ENCODE measurements around the gene BRINP3. TPM values are rescaled to one million over a fixed set of nuclear protein-coding genes. Genes with fewer than 3 reads are reported as not detected.
A peak's percentile ranks its signal among the peaks of the same experiment; 100 is the strongest.

BRINP3 gene
- total and polyA plus RNA-seq, 2 of the 13 experiments (the other 11 are each of a cell fraction or from before 2014, with no cell fraction given), result not detected

DNA sequence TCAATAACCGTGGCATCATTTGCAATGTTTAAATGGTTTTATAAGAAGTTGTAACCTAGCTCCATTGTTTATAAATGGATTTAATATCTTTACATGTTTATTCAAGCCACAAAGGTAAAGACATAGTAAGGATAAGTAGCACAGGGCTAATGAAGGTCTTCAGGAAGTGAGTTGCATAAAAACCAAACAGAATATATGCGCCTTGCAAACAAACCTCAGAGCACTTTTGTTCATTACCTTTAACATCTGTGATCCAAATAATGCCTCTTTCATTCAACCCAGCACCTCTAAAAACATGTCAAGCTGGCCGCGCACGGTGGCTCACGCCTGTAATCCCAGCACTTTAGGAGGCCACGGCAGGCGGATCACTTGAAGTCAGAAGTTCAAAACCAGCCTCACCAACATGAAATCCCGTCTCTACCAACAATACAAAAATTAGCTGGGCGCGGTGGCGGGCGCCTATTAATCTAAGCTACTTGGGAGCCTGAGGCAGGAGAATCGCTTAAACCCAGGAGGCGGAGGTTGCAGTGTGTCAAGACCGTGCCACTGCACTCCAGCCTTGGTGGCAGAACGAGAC, 25.3 kb downstream of the BRINP3 start (continued):
- TF ChIP-seq, protein P1, sequence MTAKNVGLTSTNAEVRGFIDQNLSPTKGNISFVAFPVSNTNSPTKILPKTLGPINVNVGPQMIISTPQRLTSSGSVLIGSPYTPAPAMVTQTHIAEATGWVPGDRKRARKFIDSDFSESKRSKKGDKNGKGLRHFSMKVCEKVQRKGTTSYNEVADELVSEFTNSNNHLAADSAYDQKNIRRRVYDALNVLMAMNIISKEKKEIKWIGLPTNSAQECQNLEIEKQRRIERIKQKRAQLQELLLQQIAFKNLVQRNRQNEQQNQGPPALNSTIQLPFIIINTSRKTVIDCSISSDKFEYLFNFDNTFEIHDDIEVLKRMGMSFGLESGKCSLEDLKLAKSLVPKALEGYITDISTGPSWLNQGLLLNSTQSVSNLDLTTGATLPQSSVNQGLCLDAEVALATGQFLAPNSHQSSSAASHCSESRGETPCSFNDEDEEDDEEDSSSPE (CRISPR knock-in tag; IDR thresholded peaks at IDR 0.05), result no peak
- TF ChIP-seq ONECUT2 (CRISPR knock-in tag; IDR thresholded peaks at IDR 0.05), result no peak
- TF ChIP-seq, protein P2, sequence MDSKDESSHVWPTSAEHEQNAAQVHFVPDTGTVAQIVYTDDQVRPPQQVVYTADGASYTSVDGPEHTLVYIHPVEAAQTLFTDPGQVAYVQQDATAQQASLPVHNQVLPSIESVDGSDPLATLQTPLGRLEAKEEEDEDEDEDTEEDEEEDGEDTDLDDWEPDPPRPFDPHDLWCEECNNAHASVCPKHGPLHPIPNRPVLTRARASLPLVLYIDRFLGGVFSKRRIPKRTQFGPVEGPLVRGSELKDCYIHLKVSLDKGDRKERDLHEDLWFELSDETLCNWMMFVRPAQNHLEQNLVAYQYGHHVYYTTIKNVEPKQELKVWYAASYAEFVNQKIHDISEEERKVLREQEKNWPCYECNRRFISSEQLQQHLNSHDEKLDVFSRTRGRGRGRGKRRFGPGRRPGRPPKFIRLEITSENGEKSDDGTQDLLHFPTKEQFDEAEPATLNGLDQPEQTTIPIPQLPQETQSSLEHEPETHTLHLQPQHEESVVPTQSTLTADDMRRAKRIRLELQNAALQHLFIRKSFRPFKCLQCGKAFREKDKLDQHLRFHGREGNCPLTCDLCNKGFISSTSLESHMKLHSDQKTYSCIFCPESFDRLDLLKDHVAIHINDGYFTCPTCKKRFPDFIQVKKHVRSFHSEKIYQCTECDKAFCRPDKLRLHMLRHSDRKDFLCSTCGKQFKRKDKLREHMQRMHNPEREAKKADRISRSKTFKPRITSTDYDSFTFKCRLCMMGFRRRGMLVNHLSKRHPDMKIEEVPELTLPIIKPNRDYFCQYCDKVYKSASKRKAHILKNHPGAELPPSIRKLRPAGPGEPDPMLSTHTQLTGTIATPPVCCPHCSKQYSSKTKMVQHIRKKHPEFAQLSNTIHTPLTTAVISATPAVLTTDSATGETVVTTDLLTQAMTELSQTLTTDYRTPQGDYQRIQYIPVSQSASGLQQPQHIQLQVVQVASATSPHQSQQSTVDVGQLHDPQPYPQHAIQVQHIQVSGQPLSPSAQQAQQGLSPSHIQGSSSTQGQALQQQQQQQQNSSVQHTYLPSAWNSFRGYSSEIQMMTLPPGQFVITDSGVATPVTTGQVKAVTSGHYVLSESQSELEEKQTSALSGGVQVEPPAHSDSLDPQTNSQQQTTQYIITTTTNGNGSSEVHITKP (CRISPR knock-in tag; IDR thresholded peaks at IDR 0.05; ENCODE audit: low read depth), result no peak
- TF ChIP-seq, protein P3, sequence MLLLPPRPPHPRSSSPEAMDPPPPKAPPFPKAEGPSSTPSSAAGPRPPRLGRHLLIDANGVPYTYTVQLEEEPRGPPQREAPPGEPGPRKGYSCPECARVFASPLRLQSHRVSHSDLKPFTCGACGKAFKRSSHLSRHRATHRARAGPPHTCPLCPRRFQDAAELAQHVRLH (CRISPR knock-in tag; IDR thresholded peaks at IDR 0.05; ENCODE audit: borderline replicate concordance, low read depth), result no peak
- no peak for TF ChIP-seq SP140L (CRISPR knock-in tag; IDR thresholded peaks at IDR 0.05; ENCODE audit: borderline replicate concordance)
- TF ChIP-seq FOSL2 (CRISPR knock-in tag; IDR thresholded peaks at IDR 0.05), result no peak
- no peak for TF ChIP-seq GATA4 (IDR thresholded peaks at IDR 0.05; ENCODE audit: borderline replicate concordance, low read depth)
- TF ChIP-seq ZNF20 (CRISPR knock-in tag; IDR thresholded peaks at IDR 0.05), result no peak
- TF ChIP-seq MZF1 (CRISPR knock-in tag; IDR thresholded peaks at IDR 0.05; ENCODE audit: borderline replicate concordance), result no peak
- TF ChIP-seq, protein P4, sequence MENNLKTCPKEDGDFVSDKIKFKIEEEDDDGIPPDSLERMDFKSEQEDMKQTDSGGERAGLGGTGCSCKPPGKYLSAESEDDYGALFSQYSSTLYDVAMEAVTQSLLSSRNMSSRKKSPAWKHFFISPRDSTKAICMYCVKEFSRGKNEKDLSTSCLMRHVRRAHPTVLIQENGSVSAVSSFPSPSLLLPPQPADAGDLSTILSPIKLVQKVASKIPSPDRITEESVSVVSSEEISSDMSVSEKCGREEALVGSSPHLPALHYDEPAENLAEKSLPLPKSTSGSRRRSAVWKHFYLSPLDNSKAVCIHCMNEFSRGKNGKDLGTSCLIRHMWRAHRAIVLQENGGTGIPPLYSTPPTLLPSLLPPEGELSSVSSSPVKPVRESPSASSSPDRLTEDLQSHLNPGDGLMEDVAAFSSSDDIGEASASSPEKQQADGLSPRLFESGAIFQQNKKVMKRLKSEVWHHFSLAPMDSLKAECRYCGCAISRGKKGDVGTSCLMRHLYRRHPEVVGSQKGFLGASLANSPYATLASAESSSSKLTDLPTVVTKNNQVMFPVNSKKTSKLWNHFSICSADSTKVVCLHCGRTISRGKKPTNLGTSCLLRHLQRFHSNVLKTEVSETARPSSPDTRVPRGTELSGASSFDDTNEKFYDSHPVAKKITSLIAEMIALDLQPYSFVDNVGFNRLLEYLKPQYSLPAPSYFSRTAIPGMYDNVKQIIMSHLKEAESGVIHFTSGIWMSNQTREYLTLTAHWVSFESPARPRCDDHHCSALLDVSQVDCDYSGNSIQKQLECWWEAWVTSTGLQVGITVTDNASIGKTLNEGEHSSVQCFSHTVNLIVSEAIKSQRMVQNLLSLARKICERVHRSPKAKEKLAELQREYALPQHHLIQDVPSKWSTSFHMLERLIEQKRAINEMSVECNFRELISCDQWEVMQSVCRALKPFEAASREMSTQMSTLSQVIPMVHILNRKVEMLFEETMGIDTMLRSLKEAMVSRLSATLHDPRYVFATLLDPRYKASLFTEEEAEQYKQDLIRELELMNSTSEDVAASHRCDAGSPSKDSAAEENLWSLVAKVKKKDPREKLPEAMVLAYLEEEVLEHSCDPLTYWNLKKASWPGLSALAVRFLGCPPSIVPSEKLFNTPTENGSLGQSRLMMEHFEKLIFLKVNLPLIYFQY (CRISPR knock-in tag; IDR thresholded peaks at IDR 0.05; ENCODE audit: borderline replicate concordance), result no peak
- no peak for TF ChIP-seq RFX1 (IDR thresholded peaks at IDR 0.05)
- TF ChIP-seq, protein P5, sequence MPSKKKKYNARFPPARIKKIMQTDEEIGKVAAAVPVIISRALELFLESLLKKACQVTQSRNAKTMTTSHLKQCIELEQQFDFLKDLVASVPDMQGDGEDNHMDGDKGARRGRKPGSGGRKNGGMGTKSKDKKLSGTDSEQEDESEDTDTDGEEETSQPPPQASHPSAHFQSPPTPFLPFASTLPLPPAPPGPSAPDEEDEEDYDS (CRISPR knock-in tag; IDR thresholded peaks at IDR 0.05), result no peak
- TF ChIP-seq SOX5 (CRISPR knock-in tag; IDR thresholded peaks at IDR 0.05; ENCODE audit: borderline replicate concordance), result peak; percentile 56; the same call in 1 of the 2 replicates
- TF ChIP-seq, protein P6, sequence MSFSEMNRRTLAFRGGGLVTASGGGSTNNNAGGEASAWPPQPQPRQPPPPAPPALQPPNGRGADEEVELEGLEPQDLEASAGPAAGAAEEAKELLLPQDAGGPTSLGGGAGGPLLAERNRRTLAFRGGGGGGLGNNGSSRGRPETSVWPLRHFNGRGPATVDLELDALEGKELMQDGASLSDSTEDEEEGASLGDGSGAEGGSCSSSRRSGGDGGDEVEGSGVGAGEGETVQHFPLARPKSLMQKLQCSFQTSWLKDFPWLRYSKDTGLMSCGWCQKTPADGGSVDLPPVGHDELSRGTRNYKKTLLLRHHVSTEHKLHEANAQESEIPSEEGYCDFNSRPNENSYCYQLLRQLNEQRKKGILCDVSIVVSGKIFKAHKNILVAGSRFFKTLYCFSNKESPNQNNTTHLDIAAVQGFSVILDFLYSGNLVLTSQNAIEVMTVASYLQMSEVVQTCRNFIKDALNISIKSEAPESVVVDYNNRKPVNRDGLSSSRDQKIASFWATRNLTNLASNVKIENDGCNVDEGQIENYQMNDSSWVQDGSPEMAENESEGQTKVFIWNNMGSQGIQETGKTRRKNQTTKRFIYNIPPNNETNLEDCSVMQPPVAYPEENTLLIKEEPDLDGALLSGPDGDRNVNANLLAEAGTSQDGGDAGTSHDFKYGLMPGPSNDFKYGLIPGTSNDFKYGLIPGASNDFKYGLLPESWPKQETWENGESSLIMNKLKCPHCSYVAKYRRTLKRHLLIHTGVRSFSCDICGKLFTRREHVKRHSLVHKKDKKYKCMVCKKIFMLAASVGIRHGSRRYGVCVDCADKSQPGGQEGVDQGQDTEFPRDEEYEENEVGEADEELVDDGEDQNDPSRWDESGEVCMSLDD (CRISPR knock-in tag; IDR thresholded peaks at IDR 0.05; ENCODE audit: borderline replicate concordance), result no peak
